HFF-Myc (cell line): Measurements from ENCODE around the gene PIBF1.

Experiments
- DNase-seq: peaks from one replicate; pipeline ENCODE4 v3.0.0-alpha.2; 2011; ENCODE audit warnings: low read depth; ENCODE audit errors: extremely low read depth
- H3K4me3 ChIP-seq: replicated peaks from 2 replicates; pipeline ENCODE4 v1.5.1; 2011; ENCODE audit warnings: low read depth, mild to moderate bottlenecking, control low read depth, low read length
- TF ChIP-seq, protein P1 (sequence below): IDR thresholded peaks from 2 replicates; pipeline ENCODE4 v1.5.1; 2012; ENCODE audit warnings: mild to moderate bottlenecking, low read depth, low read length, control low read depth; ENCODE audit errors: missing control alignments

PIBF1 gene

DNA sequence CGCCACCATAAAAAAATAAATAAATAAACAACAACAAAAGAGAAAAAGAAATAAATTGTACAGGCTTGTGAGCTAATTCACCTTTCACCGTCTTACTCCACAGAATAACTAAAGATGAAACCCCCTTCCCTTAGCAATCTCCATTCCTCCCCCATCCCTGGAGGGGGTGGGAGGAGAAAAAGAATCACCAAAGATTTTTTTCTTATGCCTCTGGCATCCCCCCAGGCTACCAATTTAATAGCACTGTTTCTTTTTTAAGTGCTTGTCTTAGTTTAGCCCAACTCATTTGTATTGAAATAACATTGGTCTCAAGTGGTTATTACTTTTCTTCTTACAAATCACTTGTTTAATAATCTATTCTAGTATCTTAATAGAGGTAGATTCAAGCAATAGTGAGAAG, 253.0 kb downstream of the PIBF1 start:
- TF ChIP-seq, protein P1, sequence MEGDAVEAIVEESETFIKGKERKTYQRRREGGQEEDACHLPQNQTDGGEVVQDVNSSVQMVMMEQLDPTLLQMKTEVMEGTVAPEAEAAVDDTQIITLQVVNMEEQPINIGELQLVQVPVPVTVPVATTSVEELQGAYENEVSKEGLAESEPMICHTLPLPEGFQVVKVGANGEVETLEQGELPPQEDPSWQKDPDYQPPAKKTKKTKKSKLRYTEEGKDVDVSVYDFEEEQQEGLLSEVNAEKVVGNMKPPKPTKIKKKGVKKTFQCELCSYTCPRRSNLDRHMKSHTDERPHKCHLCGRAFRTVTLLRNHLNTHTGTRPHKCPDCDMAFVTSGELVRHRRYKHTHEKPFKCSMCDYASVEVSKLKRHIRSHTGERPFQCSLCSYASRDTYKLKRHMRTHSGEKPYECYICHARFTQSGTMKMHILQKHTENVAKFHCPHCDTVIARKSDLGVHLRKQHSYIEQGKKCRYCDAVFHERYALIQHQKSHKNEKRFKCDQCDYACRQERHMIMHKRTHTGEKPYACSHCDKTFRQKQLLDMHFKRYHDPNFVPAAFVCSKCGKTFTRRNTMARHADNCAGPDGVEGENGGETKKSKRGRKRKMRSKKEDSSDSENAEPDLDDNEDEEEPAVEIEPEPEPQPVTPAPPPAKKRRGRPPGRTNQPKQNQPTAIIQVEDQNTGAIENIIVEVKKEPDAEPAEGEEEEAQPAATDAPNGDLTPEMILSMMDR, result no peak
- no peak overlapping the region for H3K4me3 ChIP-seq
- no peak for DNase-seq

DNA sequence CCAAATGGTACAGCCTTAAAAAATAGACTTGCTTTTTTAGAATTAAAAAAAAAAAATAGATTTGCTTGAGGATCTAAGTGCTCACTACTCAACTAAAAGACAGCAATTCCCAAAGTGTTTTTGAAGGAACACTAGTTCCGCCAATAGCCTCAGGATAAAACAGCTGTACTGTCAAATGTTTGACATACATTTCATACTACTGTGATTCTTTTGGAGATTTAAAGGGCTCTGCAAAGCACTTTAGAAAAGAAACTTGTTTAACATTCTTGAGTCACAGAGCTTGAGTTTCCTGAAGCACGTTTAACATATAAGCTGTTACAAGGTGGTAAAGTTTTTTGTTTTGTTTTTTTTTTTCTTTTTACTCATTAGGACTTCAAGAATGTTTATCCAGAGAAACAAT, 253.7 kb downstream of the PIBF1 start:
- DNase-seq, result no peak
- TF ChIP-seq, protein P1, result no peak

DNA sequence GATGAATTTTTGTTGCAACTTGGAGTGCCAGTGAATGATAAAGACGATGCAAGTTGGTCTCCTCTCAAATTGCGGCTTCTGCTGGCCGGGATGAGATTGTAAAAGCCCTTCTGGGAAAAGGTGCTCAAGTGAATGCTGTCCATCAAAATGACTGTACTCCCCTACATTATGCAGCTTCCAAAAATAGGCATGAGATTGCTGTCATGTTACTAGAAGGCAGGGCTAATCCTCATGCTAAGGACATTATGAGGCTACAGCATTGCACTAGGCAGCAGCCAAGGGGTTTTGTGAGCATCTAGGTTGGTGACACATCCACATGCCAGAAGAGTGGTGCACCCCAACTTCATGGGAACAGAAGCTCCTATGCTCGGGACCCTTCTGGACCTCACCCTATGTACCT, 254.6 kb downstream of the PIBF1 start:
- no peak for DNase-seq
- TF ChIP-seq, protein P1, result no peak
- H3K4me3 ChIP-seq, result no peak overlapping the region

More for the DNA sequence above, 253.7 kb downstream of the PIBF1 start:
- H3K4me3 ChIP-seq, result no peak overlapping the region

DNA sequence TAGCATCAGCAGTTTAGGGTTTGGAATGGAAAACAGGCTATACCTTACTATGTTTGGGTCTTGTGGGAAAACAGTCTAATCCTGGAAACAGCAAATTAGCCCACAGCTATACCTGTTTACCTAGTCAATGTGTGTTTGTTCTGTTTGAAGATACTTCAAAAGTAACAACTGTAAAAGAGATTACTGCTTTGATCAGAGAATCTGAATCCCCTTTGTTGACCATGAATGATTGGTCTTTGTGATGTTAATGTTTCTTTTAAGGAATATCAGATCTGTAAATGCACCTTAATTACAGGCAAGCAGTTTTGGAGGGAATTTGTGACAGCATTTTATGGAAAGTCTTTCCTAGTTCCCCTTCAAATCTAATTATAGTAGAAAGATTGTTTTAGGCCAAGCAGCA, 256.1 kb downstream of the PIBF1 start:
- TF ChIP-seq, protein P1, result no peak
- no peak for DNase-seq
- no peak overlapping the region for H3K4me3 ChIP-seq

DNA sequence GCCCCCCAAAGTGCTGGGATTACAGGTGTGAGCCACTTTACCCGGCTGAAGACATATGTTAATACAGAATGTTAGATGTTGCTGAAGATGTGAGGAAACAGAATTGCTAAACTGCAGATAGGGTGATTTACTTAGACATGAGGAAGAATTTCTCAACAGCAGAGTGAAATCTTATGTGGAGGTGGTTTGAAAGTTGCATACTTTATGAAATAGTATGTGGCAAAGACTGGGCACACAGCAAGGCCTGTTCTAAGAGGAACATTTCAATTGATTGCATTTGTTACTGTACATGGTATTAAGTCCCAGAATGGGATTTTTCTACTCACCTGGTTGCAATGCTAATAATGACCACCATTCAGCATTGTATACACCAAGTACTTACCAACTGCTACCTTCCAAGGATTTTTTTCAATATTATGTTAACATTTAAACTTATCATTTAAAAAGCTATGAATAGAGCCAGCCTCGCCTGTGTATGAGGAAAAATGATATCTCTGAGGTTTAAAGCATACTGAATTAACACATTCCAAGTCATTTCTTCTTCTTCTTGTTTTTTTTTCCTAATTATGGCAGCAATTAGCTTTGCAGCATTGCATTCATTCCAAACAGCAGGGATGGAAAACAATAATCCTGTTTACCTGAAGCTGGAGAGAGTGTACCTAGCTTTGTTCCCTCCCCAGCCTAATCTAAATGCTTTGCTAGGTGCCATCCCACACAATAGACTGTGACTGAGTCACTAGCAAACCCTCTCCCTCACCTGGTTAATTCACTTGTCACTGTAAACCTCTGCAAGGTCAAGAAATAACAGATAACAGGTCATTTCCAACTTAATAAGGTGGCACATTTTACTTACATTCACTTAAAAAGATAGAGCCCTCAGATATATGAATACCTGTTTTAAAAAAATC, 257.5 kb downstream of the PIBF1 start:
- TF ChIP-seq, protein P1, result no peak
- no peak overlapping the region for H3K4me3 ChIP-seq
- no peak for DNase-seq

DNA sequence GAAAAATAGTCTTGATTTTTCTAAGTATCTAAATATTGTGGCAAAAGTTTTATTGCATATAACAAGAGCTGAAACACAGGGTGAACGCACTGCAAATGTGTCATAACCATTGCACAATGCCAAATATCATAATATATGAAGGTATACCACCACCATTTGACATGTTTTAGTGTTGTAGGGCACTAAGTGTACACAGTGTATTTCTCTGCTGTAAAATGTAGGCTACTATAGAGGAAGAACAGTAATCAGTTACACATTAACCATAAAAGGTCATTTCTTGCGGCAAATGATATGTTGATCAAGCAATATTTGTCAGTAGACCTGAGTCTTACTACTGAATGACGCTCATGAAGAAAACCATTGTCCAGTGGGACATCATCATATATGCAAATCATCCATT, 258.6 kb downstream of the PIBF1 start:
- H3K4me3 ChIP-seq, result no peak overlapping the region
- no peak for DNase-seq
- TF ChIP-seq, protein P1, result no peak
